ENCODE data around the gene MYBPC2. TPM values are rescaled to one million over a fixed set of nuclear protein-coding genes. Genes with fewer than 3 reads are reported as not detected.

MYBPC2 gene
- total RNA-seq, 1 donor, result not detected

GRCh38 chr19:50495020-50495531 lies 62.4 kb downstream of the MYBPC2 start:
- Histone ChIP-seq H3K27me3 (ENCODE audit: insufficient read depth, low read length) (peaks cover 19% of the 10 kb centered on the region), H3K4me3 (ENCODE audit: insufficient read depth, low read length) (no peak overlapping the region)
- TF ChIP-seq CTCF (IDR thresholded peaks at IDR 0.05; ENCODE audit: extremely low read depth, low read depth, low read length), result no peak

GRCh38 chr19:50496189-50497021 lies 63.7 kb downstream of the MYBPC2 start:
- no peak for DNase-seq (ENCODE audit: insufficient read length, low spot score, missing footprints)
- Histone ChIP-seq H3K27me3 (ENCODE audit: insufficient read depth, low read length) (peaks cover 11% of the 10 kb centered on the region), H4K20me1 (ENCODE audit: insufficient read depth, low read length) (no peaks in the 10 kb centered on the region), H3K4me3 (ENCODE audit: insufficient read depth, low read length) (no peak overlapping the region), H3K79me2 (ENCODE audit: insufficient read depth, low read length) (no peaks in the 10 kb centered on the region), H3K9me3 (ENCODE audit: low read depth, low read length) (no peaks in the 10 kb centered on the region), H3K27ac (ENCODE audit: low read depth, low read length) (no peak overlapping the region), H3K4me2 (ENCODE audit: insufficient read depth, low read length) (no peak overlapping the region), H3K4me1 (ENCODE audit: insufficient read depth, low read length) (no peaks in the 10 kb centered on the region), H2AFZ (ENCODE audit: low read length) (no peak overlapping the region), H3K36me3 (ENCODE audit: insufficient read depth, low read length) (no peaks in the 10 kb centered on the region)
- TF ChIP-seq CTCF (IDR thresholded peaks at IDR 0.05; ENCODE audit: extremely low read depth, low read depth, low read length), result no peak

More at GRCh38 chr19:50495020-50495531, 62.4 kb downstream of the MYBPC2 start:
- Histone ChIP-seq H4K20me1 (ENCODE audit: insufficient read depth, low read length) (no peaks in the 10 kb centered on the region), H3K27ac (ENCODE audit: low read depth, low read length) (no peak overlapping the region), H2AFZ (ENCODE audit: low read length) (no peak overlapping the region), H3K79me2 (ENCODE audit: insufficient read depth, low read length) (no peaks in the 10 kb centered on the region), H3K4me2 (ENCODE audit: insufficient read depth, low read length) (no peak overlapping the region), H3K4me1 (ENCODE audit: insufficient read depth, low read length) (no peaks in the 10 kb centered on the region), H3K36me3 (ENCODE audit: insufficient read depth, low read length) (no peaks in the 10 kb centered on the region), H3K9me3 (ENCODE audit: low read depth, low read length) (no peaks in the 10 kb centered on the region)
- DNase-seq (ENCODE audit: insufficient read length, low spot score, missing footprints), result no peak

GRCh38 chr19:50497022-50497405 lies 64.3 kb downstream of the MYBPC2 start:
- no peak for DNase-seq (ENCODE audit: insufficient read length, low spot score, missing footprints)
- Histone ChIP-seq H3K36me3 (ENCODE audit: insufficient read depth, low read length) (no peaks in the 10 kb centered on the region), H4K20me1 (ENCODE audit: insufficient read depth, low read length) (no peaks in the 10 kb centered on the region), H3K27me3 (ENCODE audit: insufficient read depth, low read length) (peaks cover 5% of the 10 kb centered on the region), H3K4me3 (ENCODE audit: insufficient read depth, low read length) (no peak overlapping the region), H3K27ac (ENCODE audit: low read depth, low read length) (no peak overlapping the region), H3K79me2 (ENCODE audit: insufficient read depth, low read length) (no peaks in the 10 kb centered on the region), H2AFZ (ENCODE audit: low read length) (no peak overlapping the region), H3K9me3 (ENCODE audit: low read depth, low read length) (no peaks in the 10 kb centered on the region), H3K4me1 (ENCODE audit: insufficient read depth, low read length) (no peaks in the 10 kb centered on the region), H3K4me2 (ENCODE audit: insufficient read depth, low read length) (no peak overlapping the region)
- TF ChIP-seq CTCF (IDR thresholded peaks at IDR 0.05; ENCODE audit: extremely low read depth, low read depth, low read length), result no peak

Data from osteoblast (primary cell).